Measurements from ENCODE around the gene SFMBT2. TPM values are rescaled to one million over a fixed set of nuclear protein-coding genes. Genes with fewer than 3 reads are reported as not detected.

SFMBT2 gene
- total and polyA plus RNA-seq, 10 donors, result 4.4 to 47.7 (median 34.8) TPM

DNA sequence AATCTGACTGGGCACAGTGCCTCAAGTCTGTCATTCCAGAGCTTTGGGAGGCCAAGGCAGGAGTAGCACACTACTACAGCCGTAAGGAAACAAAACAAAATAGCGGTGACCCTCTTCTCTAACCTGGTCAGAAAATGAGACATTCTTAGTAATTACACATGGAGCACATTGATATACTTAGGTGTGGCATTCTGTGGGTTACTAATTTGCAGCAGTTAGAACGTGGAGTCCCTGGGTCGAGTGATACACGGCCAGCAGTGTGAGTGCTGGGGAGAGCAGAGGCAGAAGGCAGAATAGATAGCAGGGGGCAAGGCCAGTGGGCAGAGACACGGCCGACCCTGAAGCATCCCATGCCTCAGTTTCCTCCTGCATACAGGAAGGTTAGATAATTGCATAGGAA, 28.9 kb upstream of the SFMBT2 start:
- TF ChIP-seq POLR2A (IDR thresholded peaks at IDR 0.05) (no peak), POLR2AphosphoS5 (IDR thresholded peaks at IDR 0.05) (no peak)
- TF ChIP-seq, protein P1, sequence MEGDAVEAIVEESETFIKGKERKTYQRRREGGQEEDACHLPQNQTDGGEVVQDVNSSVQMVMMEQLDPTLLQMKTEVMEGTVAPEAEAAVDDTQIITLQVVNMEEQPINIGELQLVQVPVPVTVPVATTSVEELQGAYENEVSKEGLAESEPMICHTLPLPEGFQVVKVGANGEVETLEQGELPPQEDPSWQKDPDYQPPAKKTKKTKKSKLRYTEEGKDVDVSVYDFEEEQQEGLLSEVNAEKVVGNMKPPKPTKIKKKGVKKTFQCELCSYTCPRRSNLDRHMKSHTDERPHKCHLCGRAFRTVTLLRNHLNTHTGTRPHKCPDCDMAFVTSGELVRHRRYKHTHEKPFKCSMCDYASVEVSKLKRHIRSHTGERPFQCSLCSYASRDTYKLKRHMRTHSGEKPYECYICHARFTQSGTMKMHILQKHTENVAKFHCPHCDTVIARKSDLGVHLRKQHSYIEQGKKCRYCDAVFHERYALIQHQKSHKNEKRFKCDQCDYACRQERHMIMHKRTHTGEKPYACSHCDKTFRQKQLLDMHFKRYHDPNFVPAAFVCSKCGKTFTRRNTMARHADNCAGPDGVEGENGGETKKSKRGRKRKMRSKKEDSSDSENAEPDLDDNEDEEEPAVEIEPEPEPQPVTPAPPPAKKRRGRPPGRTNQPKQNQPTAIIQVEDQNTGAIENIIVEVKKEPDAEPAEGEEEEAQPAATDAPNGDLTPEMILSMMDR (IDR thresholded peaks at IDR 0.05 in 8 of 11, conservative IDR thresholded peaks at IDR 0.05 in 3 of 11), result no peak
- WGBS, 5 donors, result 88 to 94% (median 89%) methylated on average over 7 of the region's 7 CpGs
- Histone ChIP-seq H3K9me3 (no peaks in the 10 kb centered on the region), H3K4me1 (peaks cover 0 to 29% (median 8%) of the 10 kb centered on the region in 6 donors), H3K4me3 (no peak overlapping the region), H3K36me3 (no peaks in the 10 kb centered on the region), H3K27me3 (replicated peaks in 1 of 7) (peaks cover 0 to 21% (median 0%) of the 10 kb centered on the region in 7 donors), H3K27ac (no peak overlapping the region)
- DNase-seq, result no peak
- intact Hi-C loops (cut with DNase I; ENCODE audit: low total_unique reads), result no loop called here

DNA sequence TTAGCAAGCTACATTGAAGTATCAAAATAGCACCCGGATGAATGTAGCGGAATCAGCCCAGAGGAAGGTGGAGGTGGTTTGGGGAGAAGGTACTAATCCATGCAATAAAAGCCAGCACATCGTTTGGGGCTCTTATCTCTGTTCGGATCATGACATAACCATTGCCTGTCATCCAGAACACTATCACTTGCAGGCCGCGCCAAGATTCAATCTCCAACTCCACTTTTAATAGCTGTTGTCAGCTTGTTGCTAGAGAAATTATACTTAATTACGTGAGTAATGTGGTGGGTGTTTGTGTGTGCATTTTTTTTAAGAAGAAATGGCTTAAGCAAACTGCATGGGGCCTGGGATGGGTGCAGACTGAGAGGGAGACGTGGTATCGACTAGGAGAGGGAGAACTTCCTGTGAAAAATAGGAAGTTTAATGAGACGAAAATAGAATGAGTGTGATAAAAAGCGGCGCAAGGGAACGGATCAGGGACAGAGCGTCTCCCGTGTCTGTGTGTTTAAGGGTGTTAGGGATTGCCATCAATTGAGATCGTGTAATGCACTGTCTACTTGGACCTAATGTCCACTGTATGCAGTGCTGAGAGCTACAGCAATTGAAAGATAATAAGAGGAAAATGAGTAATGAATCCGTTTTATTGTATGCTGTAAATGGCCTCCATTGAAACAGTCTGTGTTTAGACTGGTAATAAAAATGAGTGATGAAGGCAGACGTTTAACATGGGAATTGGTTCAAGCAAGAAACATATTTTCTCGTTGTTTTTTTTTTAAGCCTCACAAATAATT, 27.6 kb upstream of the SFMBT2 start:
- intact Hi-C loops (cut with DNase I; ENCODE audit: low total_unique reads), result no loop called here
- peaks cover 0 to 21% (median 0%) of the 10 kb centered on the region in 7 donors for H3K27me3 ChIP-seq (replicated peaks in 1 of 7)
- H3K36me3 ChIP-seq, result no peaks in the 10 kb centered on the region
- peaks cover 0 to 19% (median 0%) of the 10 kb centered on the region in 6 donors for H3K4me1 ChIP-seq
- H3K4me3 ChIP-seq, result no peak overlapping the region
- H3K27ac ChIP-seq, result no peak overlapping the region
- 48 to 56% (median 50%) methylated on average over 19 of the region's 19 CpGs for WGBS, 5 donors
- no peaks in the 10 kb centered on the region for H3K9me3 ChIP-seq
- TF ChIP-seq POLR2A (IDR thresholded peaks at IDR 0.05) (no peak), POLR2AphosphoS5 (IDR thresholded peaks at IDR 0.05) (no peak)
- TF ChIP-seq, protein P1 (IDR thresholded peaks at IDR 0.05 in 8 of 11, conservative IDR thresholded peaks at IDR 0.05 in 3 of 11), result no peak
- no peak for DNase-seq

DNA sequence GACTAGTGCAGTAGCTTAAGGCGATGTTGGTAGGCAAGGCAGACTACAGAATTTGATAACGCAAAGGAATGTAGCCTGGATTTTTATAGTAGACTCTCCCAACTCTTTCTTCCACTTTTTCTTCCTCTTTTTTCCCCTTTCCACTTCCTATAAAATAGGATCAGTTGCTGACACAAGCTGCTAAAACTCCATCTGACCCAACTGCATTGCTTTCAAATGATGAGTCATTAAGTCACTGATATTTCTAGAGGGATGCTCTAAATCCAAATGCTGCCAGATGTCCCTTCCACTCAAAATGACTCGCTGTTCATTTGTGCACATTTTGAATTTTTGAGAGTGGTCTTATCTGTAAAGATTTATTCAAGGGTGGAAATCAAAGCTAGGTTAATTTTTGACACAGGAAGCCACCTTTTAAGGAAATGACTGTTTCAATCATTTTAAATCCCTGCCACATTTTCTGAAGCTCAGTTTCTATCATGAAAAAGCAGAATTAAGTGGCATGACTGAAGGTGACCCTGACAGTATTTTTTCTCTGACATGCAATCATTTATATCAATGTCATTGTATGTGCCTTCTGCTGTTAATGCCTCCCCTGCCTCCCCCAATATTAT, 25.8 kb upstream of the SFMBT2 start:
- H3K36me3 ChIP-seq, result no peaks in the 10 kb centered on the region
- WGBS, 5 donors, result 77 to 83% (median 82%) methylated on average over 3 of the region's 3 CpGs
- no peak for TF ChIP-seq POLR2AphosphoS5 (IDR thresholded peaks at IDR 0.05)
- TF ChIP-seq, protein P1 (IDR thresholded peaks at IDR 0.05 in 8 of 11, conservative IDR thresholded peaks at IDR 0.05 in 3 of 11), result no peak
- no peaks in the 10 kb centered on the region for H3K9me3 ChIP-seq
- H3K4me1 ChIP-seq, result peaks cover 0 to 19% (median 0%) of the 10 kb centered on the region in 6 donors
- intact Hi-C loops (cut with DNase I; ENCODE audit: low total_unique reads), result no loop called here
- DNase-seq, result no peak
- no peak overlapping the region for H3K4me3 ChIP-seq
- H3K27ac ChIP-seq, result no peak overlapping the region
- H3K27me3 ChIP-seq (replicated peaks in 1 of 7), result peaks cover 0 to 21% (median 0%) of the 10 kb centered on the region in 7 donors

DNA sequence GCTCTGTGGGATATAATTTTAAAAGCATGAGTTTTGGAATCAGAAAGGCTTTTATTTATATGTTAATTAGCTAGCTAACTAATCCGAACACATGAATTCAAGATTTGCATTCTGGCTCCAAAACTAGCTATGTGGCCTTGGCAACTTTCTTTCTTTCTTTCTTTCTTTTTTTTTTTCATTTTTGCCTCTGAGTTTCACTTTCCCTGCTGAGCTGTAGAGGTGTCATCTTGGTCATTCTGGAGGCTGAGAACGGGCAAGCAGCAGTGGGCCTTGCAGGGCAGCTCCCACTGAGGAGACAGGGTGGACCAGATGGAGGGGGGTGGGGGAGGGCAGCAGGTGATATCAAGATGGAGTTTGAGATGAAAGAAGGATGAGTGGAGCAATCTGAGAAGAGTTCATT, 24.8 kb upstream of the SFMBT2 start:
- H3K27ac ChIP-seq, result no peak overlapping the region
- TF ChIP-seq, protein P1 (IDR thresholded peaks at IDR 0.05 in 8 of 11, conservative IDR thresholded peaks at IDR 0.05 in 3 of 11), result no peak
- TF ChIP-seq POLR2A (IDR thresholded peaks at IDR 0.05) (no peak), POLR2AphosphoS5 (IDR thresholded peaks at IDR 0.05) (no peak)
- H3K36me3 ChIP-seq, result no peaks in the 10 kb centered on the region
- no peaks in the 10 kb centered on the region for H3K9me3 ChIP-seq
- 63 to 70% (median 64%) methylated on average over 2 of the region's 2 CpGs for WGBS, 5 donors
- DNase-seq, result no peak
- no peak overlapping the region for H3K4me3 ChIP-seq
- intact Hi-C loops (cut with DNase I; ENCODE audit: low total_unique reads), result no loop called here
- peaks cover 0 to 19% (median 0%) of the 10 kb centered on the region in 6 donors for H3K4me1 ChIP-seq
- peaks cover 0 to 16% (median 0%) of the 10 kb centered on the region in 7 donors for H3K27me3 ChIP-seq (replicated peaks in 1 of 7)

Data from spleen (tissue), 11 donors.